Sigmoid colon (tissue), 3 donors: Measurements from ENCODE around the gene VRK1.

ENCODE experiments used
- CTCF ChIP-seq, 4 experiments: fragments of 450-650 bp in 3 of 4; fragments of 200-600 bp in 1 of 4; IDR thresholded peaks; one replicate each; pipeline ENCODE4 v1.5.1; 2016 to 2019; ENCODE audit warnings: antibody characterized with exemption in 4 of 4, mild to moderate bottlenecking in 3 of 4, moderate library complexity in 2 of 4
- POLR2A ChIP-seq, 2 donors: fragments of 450-650 bp; IDR thresholded peaks; one replicate each; pipeline ENCODE4 v1.6.1; 2016; ENCODE audit warnings: antibody characterized with exemption in 2 of 2, mild to moderate bottlenecking in 2 of 2, moderate library complexity in 2 of 2

- no peak for TF ChIP-seq CTCF (IDR thresholded peaks at IDR 0.05)
- no peak for TF ChIP-seq POLR2A (IDR thresholded peaks at IDR 0.05)
These were observed 54.7 kb downstream of the VRK1 start for GRCh38 chr14:96851694-96852381.
